ENCODE measurements around the gene RNF214. TPM values are rescaled to one million over a fixed set of nuclear protein-coding genes. Genes with fewer than 3 reads are reported as not detected.

Gene RNF214
- polyA plus RNA-seq, 2 donors: 5.9 to 6.6 TPM

GRCh38 chr11:117189191-117189940 is 43.1 kb upstream of the RNF214 start:
- H3K36me3 ChIP-seq (ENCODE audit: control insufficient read depth in 2 of 2, insufficient read depth in 2 of 2, low read length in 1 of 2): peaks cover 13 to 44% of the 10 kb centered on the region in 2 donors
- H3K4me1 ChIP-seq (ENCODE audit: control insufficient read depth in 2 of 2, insufficient read depth in 2 of 2, low read length in 1 of 2): peaks cover 3 to 7% of the 10 kb centered on the region in 2 donors
- WGBS, 2 donors: 89 to 90% methylated on average over 22 of the region's 22 CpGs
- no peak overlapping the region for H3K4me3 ChIP-seq (ENCODE audit: low read depth in 1 of 2, low read length in 2 of 2)
- peak overlapping the region in 1 of 2 donors; percentile 51 for H3K27ac ChIP-seq (ENCODE audit: low read depth in 2 of 2, low read length in 1 of 2)
- H3K27me3 ChIP-seq (ENCODE audit: control insufficient read depth in 1 of 2, insufficient read depth in 2 of 2, low read length in 2 of 2): no peaks in the 10 kb centered on the region
- no peaks in the 10 kb centered on the region for H3K9me3 ChIP-seq (ENCODE audit: control insufficient read depth in 2 of 2, insufficient read depth in 1 of 2, low read depth in 1 of 2, low read length in 1 of 2)

- H3K9me3 ChIP-seq (ENCODE audit: control insufficient read depth in 2 of 2, insufficient read depth in 1 of 2, low read depth in 1 of 2, low read length in 1 of 2): no peaks in the 10 kb centered on the region
- peaks cover 3 to 7% of the 10 kb centered on the region in 2 donors for H3K4me1 ChIP-seq (ENCODE audit: control insufficient read depth in 2 of 2, insufficient read depth in 2 of 2, low read length in 1 of 2)
- no peaks in the 10 kb centered on the region for H3K27me3 ChIP-seq (ENCODE audit: control insufficient read depth in 1 of 2, insufficient read depth in 2 of 2, low read length in 2 of 2)
- H3K4me3 ChIP-seq (ENCODE audit: low read depth in 1 of 2, low read length in 2 of 2): no peak overlapping the region
- no peak overlapping the region for H3K27ac ChIP-seq (ENCODE audit: low read depth in 2 of 2, low read length in 1 of 2)
- peaks cover 13 to 44% of the 10 kb centered on the region in 2 donors for H3K36me3 ChIP-seq (ENCODE audit: control insufficient read depth in 2 of 2, insufficient read depth in 2 of 2, low read length in 1 of 2)
- 78 to 80% methylated on average over 8 of the region's 8 CpGs for WGBS, 2 donors
Observed at GRCh38 chr11:117189941-117190544, 42.4 kb upstream of the RNF214 start.

- WGBS, 2 donors: 91 to 93% methylated on average over 26 of the region's 26 CpGs
- H3K27me3 ChIP-seq (ENCODE audit: control insufficient read depth in 1 of 2, insufficient read depth in 2 of 2, low read length in 2 of 2): no peaks in the 10 kb centered on the region
- H3K4me1 ChIP-seq (ENCODE audit: control insufficient read depth in 2 of 2, insufficient read depth in 2 of 2, low read length in 1 of 2): peaks cover 3 to 7% of the 10 kb centered on the region in 2 donors
- peaks cover 13 to 45% of the 10 kb centered on the region in 2 donors for H3K36me3 ChIP-seq (ENCODE audit: control insufficient read depth in 2 of 2, insufficient read depth in 2 of 2, low read length in 1 of 2)
- H3K27ac ChIP-seq (ENCODE audit: low read depth in 2 of 2, low read length in 1 of 2): no peak overlapping the region
- H3K4me3 ChIP-seq (ENCODE audit: low read depth in 1 of 2, low read length in 2 of 2): no peak overlapping the region
- no peaks in the 10 kb centered on the region for H3K9me3 ChIP-seq (ENCODE audit: control insufficient read depth in 2 of 2, insufficient read depth in 1 of 2, low read depth in 1 of 2, low read length in 1 of 2)
Observed at GRCh38 chr11:117191680-117192400, 40.6 kb upstream of the RNF214 start.

GRCh38 chr11:117192401-117192875 is 40.0 kb upstream of the RNF214 start:
- Histone ChIP-seq H3K4me3 (ENCODE audit: low read depth in 1 of 2, low read length in 2 of 2) (no peak overlapping the region), H3K9me3 (ENCODE audit: control insufficient read depth in 2 of 2, insufficient read depth in 1 of 2, low read depth in 1 of 2, low read length in 1 of 2) (no peaks in the 10 kb centered on the region), H3K27me3 (ENCODE audit: control insufficient read depth in 1 of 2, insufficient read depth in 2 of 2, low read length in 2 of 2) (no peaks in the 10 kb centered on the region), H3K4me1 (ENCODE audit: control insufficient read depth in 2 of 2, insufficient read depth in 2 of 2, low read length in 1 of 2) (peaks cover 3 to 9% of the 10 kb centered on the region in 2 donors), H3K36me3 (ENCODE audit: control insufficient read depth in 2 of 2, insufficient read depth in 2 of 2, low read length in 1 of 2) (peaks cover 10 to 43% of the 10 kb centered on the region in 2 donors), H3K27ac (ENCODE audit: low read depth in 2 of 2, low read length in 1 of 2) (no peak overlapping the region)
- WGBS, 2 donors: 95% methylated on average over 13 to 17 of the region's 17 CpGs

GRCh38 chr11:117193130-117194020 is 39.1 kb upstream of the RNF214 start:
- WGBS, 2 donors: 90 to 93% methylated on average over 15 of the region's 15 CpGs
- H3K36me3 ChIP-seq (ENCODE audit: control insufficient read depth in 2 of 2, insufficient read depth in 2 of 2, low read length in 1 of 2): peaks cover 2 to 34% of the 10 kb centered on the region in 2 donors
- H3K27ac ChIP-seq (ENCODE audit: low read depth in 2 of 2, low read length in 1 of 2): no peak overlapping the region

GRCh38 chr11:117194267-117194666 is 38.2 kb upstream of the RNF214 start:
- Histone ChIP-seq H3K27me3 (ENCODE audit: control insufficient read depth in 1 of 2, insufficient read depth in 2 of 2, low read length in 2 of 2) (no peaks in the 10 kb centered on the region), H3K9me3 (ENCODE audit: control insufficient read depth in 2 of 2, insufficient read depth in 1 of 2, low read depth in 1 of 2, low read length in 1 of 2) (no peaks in the 10 kb centered on the region), H3K27ac (ENCODE audit: low read depth in 2 of 2, low read length in 1 of 2) (no peak overlapping the region), H3K4me3 (ENCODE audit: low read depth in 1 of 2, low read length in 2 of 2) (no peak overlapping the region), H3K4me1 (ENCODE audit: control insufficient read depth in 2 of 2, insufficient read depth in 2 of 2, low read length in 1 of 2) (peaks cover 3 to 17% of the 10 kb centered on the region in 2 donors), H3K36me3 (ENCODE audit: control insufficient read depth in 2 of 2, insufficient read depth in 2 of 2, low read length in 1 of 2) (peaks cover 0 to 26% of the 10 kb centered on the region in 2 donors)
- 67 to 81% methylated on average over 5 of the region's 5 CpGs for WGBS, 2 donors

More at GRCh38 chr11:117193130-117194020, 39.1 kb upstream of the RNF214 start:
- Histone ChIP-seq H3K9me3 (ENCODE audit: control insufficient read depth in 2 of 2, insufficient read depth in 1 of 2, low read depth in 1 of 2, low read length in 1 of 2) (no peaks in the 10 kb centered on the region), H3K27me3 (ENCODE audit: control insufficient read depth in 1 of 2, insufficient read depth in 2 of 2, low read length in 2 of 2) (no peaks in the 10 kb centered on the region), H3K4me1 (ENCODE audit: control insufficient read depth in 2 of 2, insufficient read depth in 2 of 2, low read length in 1 of 2) (peaks cover 3 to 17% of the 10 kb centered on the region in 2 donors), H3K4me3 (ENCODE audit: low read depth in 1 of 2, low read length in 2 of 2) (no peak overlapping the region)

- Histone ChIP-seq H3K9me3 (ENCODE audit: control insufficient read depth in 2 of 2, insufficient read depth in 1 of 2, low read depth in 1 of 2, low read length in 1 of 2) (no peaks in the 10 kb centered on the region), H3K27ac (ENCODE audit: low read depth in 2 of 2, low read length in 1 of 2) (no peak overlapping the region), H3K4me1 (ENCODE audit: control insufficient read depth in 2 of 2, insufficient read depth in 2 of 2, low read length in 1 of 2) (peaks cover 3 to 17% of the 10 kb centered on the region in 2 donors), H3K4me3 (ENCODE audit: low read depth in 1 of 2, low read length in 2 of 2) (no peak overlapping the region), H3K27me3 (ENCODE audit: control insufficient read depth in 1 of 2, insufficient read depth in 2 of 2, low read length in 2 of 2) (no peaks in the 10 kb centered on the region), H3K36me3 (ENCODE audit: control insufficient read depth in 2 of 2, insufficient read depth in 2 of 2, low read length in 1 of 2) (peaks cover 0 to 19% of the 10 kb centered on the region in 2 donors)
- 51 to 78% methylated on average over 4 of the region's 4 CpGs for WGBS, 2 donors
Observed at GRCh38 chr11:117195258-117195657, 37.2 kb upstream of the RNF214 start.

GRCh38 chr11:117195761-117196160 is 36.7 kb upstream of the RNF214 start:
- peaks cover 0 to 14% of the 10 kb centered on the region in 2 donors for H3K36me3 ChIP-seq (ENCODE audit: control insufficient read depth in 2 of 2, insufficient read depth in 2 of 2, low read length in 1 of 2)
- H3K4me1 ChIP-seq (ENCODE audit: control insufficient read depth in 2 of 2, insufficient read depth in 2 of 2, low read length in 1 of 2): peaks cover 3 to 17% of the 10 kb centered on the region in 2 donors
- no peak overlapping the region for H3K4me3 ChIP-seq (ENCODE audit: low read depth in 1 of 2, low read length in 2 of 2)
- H3K27me3 ChIP-seq (ENCODE audit: control insufficient read depth in 1 of 2, insufficient read depth in 2 of 2, low read length in 2 of 2): no peaks in the 10 kb centered on the region
- no peak overlapping the region for H3K27ac ChIP-seq (ENCODE audit: low read depth in 2 of 2, low read length in 1 of 2)
- no peaks in the 10 kb centered on the region for H3K9me3 ChIP-seq (ENCODE audit: control insufficient read depth in 2 of 2, insufficient read depth in 1 of 2, low read depth in 1 of 2, low read length in 1 of 2)
- WGBS, 2 donors: 86 to 90% methylated on average over 19 of the region's 19 CpGs
